Nephron (organoid): ENCODE results near the gene AQP5.
A peak's percentile ranks its signal among the peaks of the same experiment; 100 is the strongest.

Experiments
- H3K27ac Mint-ChIP-seq, 3 experiments: 2 replicates each; pipeline ENCODE4 v1.8.0; 2020; ENCODE audit warnings: mixed read lengths in 3 of 3, mild to moderate bottlenecking in 2 of 3, moderate library complexity in 1 of 3
- H3K27me3 Mint-ChIP-seq: 2 replicates; pipeline ENCODE4 v1.8.0; 2021; ENCODE audit warnings: low read depth, mild to moderate bottlenecking, moderate library complexity, mixed read lengths
- H3K36me3 Mint-ChIP-seq: 2 replicates; pipeline ENCODE4 v1.8.0; 2020; ENCODE audit warnings: low read depth, mixed read lengths
- H3K4me1 Mint-ChIP-seq: 2 replicates; pipeline ENCODE4 v1.8.0; 2020; ENCODE audit warnings: mixed read lengths
- H3K4me3 Mint-ChIP-seq, 3 experiments: 2 replicates each; pipeline ENCODE4 v1.8.0; 2020; ENCODE audit warnings: mild to moderate bottlenecking in 3 of 3, mixed read lengths in 3 of 3, moderate library complexity in 2 of 3
- H3K9me3 Mint-ChIP-seq: 2 replicates; pipeline ENCODE4 v1.8.0; 2020; ENCODE audit warnings: mixed read lengths
- CTCF ChIP-seq, 3 experiments: fragments of 200-600 bp; sonication (generic); IDR thresholded peaks; one replicate each; pipeline ENCODE4 v1.5.0; 2021; ENCODE audit warnings: antibody characterized with exemption in 3 of 3; ENCODE audit not compliant: unreplicated experiment in 3 of 3

AQP5 gene

GRCh38 chr12:49967042-49967776, 5.5 kb downstream of the AQP5 start:
- H3K27ac Mint-ChIP-seq = peak overlapping the region in 1 of 3 experiments; percentile 23
- H3K36me3 Mint-ChIP-seq = no peaks in the 10 kb centered on the region
- peaks cover 52% of the 10 kb centered on the region for H3K27me3 Mint-ChIP-seq
- TF ChIP-seq CTCF (IDR thresholded peaks at IDR 0.05; ENCODE audit: unreplicated experiment in 3 of 3) = peak; percentile 81 to 86 (median 85)
- no peaks in the 10 kb centered on the region for H3K9me3 Mint-ChIP-seq
- peaks cover 5% of the 10 kb centered on the region for H3K4me1 Mint-ChIP-seq
- peak overlapping the region; percentile 31 to 58 (median 56) for H3K4me3 Mint-ChIP-seq

- Mint-ChIP-seq H3K36me3 (no peaks in the 10 kb centered on the region), H3K27ac (no peak overlapping the region), H3K9me3 (no peaks in the 10 kb centered on the region), H3K27me3 (peaks cover 48% of the 10 kb centered on the region), H3K4me1 (peaks cover 2% of the 10 kb centered on the region), H3K4me3 (peak overlapping the region in 1 of 3 experiments; percentile 58)
- TF ChIP-seq CTCF (IDR thresholded peaks at IDR 0.05; ENCODE audit: unreplicated experiment in 3 of 3) = no peak
Measured at GRCh38 chr12:49967777-49968250, 6.1 kb downstream of the AQP5 start.

- no peaks in the 10 kb centered on the region for H3K4me1 Mint-ChIP-seq
- no peak for TF ChIP-seq CTCF (IDR thresholded peaks at IDR 0.05; ENCODE audit: unreplicated experiment in 3 of 3)
- H3K4me3 Mint-ChIP-seq = no peak overlapping the region
- H3K9me3 Mint-ChIP-seq = no peaks in the 10 kb centered on the region
- no peak overlapping the region for H3K27ac Mint-ChIP-seq
- H3K36me3 Mint-ChIP-seq = no peaks in the 10 kb centered on the region
- H3K27me3 Mint-ChIP-seq = peaks cover 43% of the 10 kb centered on the region
Measured at GRCh38 chr12:49968471-49968870, 6.8 kb downstream of the AQP5 start.

- H3K36me3 Mint-ChIP-seq = no peaks in the 10 kb centered on the region
- TF ChIP-seq CTCF (IDR thresholded peaks at IDR 0.05; ENCODE audit: unreplicated experiment in 3 of 3) = no peak
- peaks cover 37% of the 10 kb centered on the region for H3K27me3 Mint-ChIP-seq
- no peak overlapping the region for H3K4me3 Mint-ChIP-seq
- no peaks in the 10 kb centered on the region for H3K9me3 Mint-ChIP-seq
- H3K27ac Mint-ChIP-seq = no peak overlapping the region
- no peaks in the 10 kb centered on the region for H3K4me1 Mint-ChIP-seq
Measured at GRCh38 chr12:49969027-49969426, 7.4 kb downstream of the AQP5 start.

- H3K9me3 Mint-ChIP-seq = no peaks in the 10 kb centered on the region
- H3K27me3 Mint-ChIP-seq = peaks cover 31% of the 10 kb centered on the region
- no peaks in the 10 kb centered on the region for H3K36me3 Mint-ChIP-seq
- H3K4me1 Mint-ChIP-seq = peaks cover 5% of the 10 kb centered on the region
- no peak overlapping the region for H3K27ac Mint-ChIP-seq
- no peak overlapping the region for H3K4me3 Mint-ChIP-seq
- no peak for TF ChIP-seq CTCF (IDR thresholded peaks at IDR 0.05; ENCODE audit: unreplicated experiment in 3 of 3)
Measured at GRCh38 chr12:49969651-49970429, 8.2 kb downstream of the AQP5 start.
